GM10266 (cell line): ENCODE measurements around the gene ZSCAN1.

Experiments
- DNase-seq: peaks from one replicate; pipeline ENCODE4 v3.0.0; 2012; ENCODE audit errors: extremely low spot score
- CTCF ChIP-seq: IDR thresholded peaks from 2 replicates; pipeline ENCODE4 v1.5.1; 2012; ENCODE audit warnings: mild to moderate bottlenecking, low read depth; ENCODE audit not compliant: control insufficient read depth, insufficient read depth; ENCODE audit errors: missing control alignments

Gene ZSCAN1

DNA sequence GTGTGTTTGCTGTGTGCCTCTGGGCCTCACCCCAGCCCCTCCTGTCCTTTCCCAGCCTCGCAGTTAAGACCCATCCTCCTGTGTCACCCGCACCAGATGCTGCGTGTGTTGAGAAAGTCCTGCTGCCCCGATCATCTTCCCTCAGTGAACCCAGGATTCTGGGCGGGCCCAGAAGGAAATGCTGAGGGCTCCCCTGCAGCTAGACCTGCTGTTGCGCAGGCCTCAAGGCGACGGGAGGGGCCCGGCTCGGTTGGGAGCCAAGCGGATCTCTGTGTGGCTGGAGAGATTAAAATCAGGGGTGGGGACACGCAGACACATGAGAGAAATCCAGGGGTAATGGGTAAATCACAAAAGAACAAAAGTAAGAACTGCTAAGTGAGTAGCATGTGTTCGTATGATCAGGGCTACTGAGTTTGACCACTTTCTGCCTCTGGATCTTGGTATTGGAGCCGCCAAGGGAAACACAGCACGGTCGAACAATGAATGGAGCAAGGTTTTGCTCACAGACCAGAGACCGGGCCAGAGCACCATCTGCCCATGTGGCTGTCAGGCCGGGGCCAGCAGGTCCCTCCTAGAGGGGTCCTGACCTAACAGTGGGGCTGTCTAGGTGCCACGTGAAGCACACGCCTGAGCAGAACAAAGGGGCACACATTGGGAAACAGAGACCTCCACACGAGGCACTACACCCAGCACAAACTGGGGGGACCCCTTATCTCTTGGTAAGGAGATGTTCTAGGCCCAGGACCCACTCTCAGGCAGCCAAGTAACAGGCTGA, 7.1 kb downstream of the ZSCAN1 start:
- TF ChIP-seq CTCF: no peak
- no peak for DNase-seq

DNA sequence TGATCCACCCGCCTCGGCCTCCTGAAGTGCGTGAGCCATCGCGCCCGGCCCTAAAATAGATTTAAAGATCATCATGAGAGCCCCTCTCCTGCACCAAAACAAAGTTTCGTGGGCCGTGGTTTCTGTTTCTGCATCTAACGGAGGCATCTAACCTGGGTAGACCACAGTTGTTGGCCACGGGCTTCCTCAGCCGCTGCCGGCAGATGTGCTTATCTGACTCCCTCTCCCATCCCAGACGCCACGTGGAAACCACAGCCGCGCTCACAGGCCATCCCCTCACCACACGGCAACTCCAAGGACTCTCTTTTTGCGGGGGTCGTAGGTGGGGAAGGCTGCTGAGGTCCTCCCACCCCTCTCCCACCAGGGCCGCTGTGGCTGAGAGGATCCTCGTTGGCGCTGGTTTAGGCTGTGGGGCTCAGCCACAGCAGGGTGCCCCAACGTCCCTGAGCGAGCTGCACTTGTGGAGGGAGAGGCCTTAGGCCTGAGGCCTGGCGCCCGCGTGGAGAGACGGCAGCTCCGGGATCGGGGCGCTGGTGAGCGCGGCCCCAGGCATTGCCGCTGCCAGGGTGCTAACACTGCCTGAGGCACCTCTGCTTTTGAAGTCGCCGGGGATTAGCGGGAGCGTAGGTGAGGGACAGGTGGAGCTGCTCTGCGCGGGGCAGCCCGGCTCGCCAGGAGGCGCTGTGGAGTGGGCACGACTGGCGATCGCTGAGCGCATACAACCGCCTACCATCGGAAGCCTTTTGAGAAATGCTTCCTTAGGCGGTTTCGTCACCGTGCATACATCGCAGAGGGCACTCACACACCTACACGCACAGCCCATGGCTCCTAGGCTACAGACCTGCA, 8.9 kb downstream of the ZSCAN1 start:
- no peak for TF ChIP-seq CTCF
- no peak for DNase-seq

DNA sequence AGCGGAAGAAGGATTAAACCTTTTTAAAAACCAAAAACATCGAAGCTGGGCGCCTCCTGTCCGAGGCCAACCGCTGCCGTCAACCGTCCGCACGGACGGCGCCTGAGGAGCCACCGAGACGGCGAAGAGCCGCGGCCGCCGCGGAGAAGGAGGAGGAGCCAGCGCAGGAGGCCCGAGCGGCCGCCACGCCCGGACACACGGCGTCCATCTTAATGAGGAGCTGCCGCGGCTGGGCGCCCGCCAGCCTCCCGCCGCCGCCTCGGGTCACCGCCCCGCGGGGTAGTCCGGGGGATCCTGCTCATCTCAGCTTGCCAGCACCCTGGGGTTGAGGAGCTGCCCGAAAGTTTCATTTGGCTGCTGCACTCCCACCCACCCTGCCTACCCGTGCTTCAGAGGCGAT, 10.6 kb downstream of the ZSCAN1 start:
- no peak for TF ChIP-seq CTCF
- DNase-seq: no peak

DNA sequence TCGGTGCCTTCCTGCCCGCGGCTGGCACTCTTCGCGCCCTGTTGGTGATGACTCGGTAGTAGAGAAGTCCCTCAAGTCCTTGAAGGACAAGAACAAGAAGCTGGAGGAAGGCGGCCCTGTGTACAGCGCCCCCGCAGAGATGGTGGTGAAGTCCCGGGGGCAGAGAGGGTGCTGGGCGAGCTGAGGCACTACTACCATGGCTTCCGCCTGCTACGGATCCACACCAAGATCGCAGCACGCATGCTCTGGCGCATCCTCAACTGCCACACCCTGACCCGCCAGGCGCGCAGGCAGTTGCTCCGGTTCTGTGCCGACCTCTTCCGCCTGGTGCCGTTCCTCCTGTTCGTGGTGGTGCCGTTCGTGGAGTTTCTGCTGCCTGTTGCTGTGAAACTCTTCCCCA, 11.1 kb downstream of the ZSCAN1 start:
- no peak for TF ChIP-seq CTCF
- DNase-seq: no peak

- TF ChIP-seq CTCF: no peak
- DNase-seq: no peak
Measured at GRCh38 chr19:58045411-58046050, 11.7 kb downstream of the ZSCAN1 start.

GRCh38 chr19:58046856-58047255, 13.0 kb downstream of the ZSCAN1 start:
- TF ChIP-seq CTCF: no peak

DNA sequence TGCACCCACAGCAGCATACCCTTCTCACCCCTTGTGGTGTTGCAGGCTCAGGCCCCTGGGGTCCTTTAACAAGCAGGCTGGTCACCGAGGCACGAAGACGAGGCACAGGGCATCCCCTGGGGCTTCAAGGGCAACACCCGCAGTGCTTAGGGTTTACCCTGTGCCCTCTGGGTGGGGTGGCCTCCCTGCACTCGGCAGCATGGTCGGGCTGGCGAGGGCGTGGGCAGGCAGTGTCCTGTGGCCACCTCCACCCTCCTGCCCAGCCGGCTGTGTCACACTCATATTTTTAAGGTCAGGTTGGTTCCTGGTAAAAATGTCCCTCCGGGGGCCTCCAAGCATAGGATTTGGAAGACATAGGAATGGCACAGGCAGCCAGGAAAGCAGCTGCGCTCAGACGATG, 13.8 kb downstream of the ZSCAN1 start:
- no peak for TF ChIP-seq CTCF
- DNase-seq: no peak

More at GRCh38 chr19:58046856-58047255, 13.0 kb downstream of the ZSCAN1 start:
- DNase-seq: no peak
